IPS DF 6.9 (cell line): ENCODE measurements around the gene CHAD.
A peak's percentile ranks its signal among the peaks of the same experiment; 100 is the strongest.

Experiments used
- DNase-seq: peaks from one replicate; pipeline ENCODE4 v3.0.0-alpha.2; 2013; ENCODE audit warnings: low read depth, low spot score
- H3K27ac ChIP-seq: one replicate; pipeline ENCODE4 v1.5.1; 2013; ENCODE audit warnings: low read length, control low read depth
- H3K27me3 ChIP-seq: 2 replicates; pipeline ENCODE4 v1.6.1; 2013; ENCODE audit warnings: mild to moderate bottlenecking, low read length; ENCODE audit not compliant: control insufficient read depth, insufficient read depth
- H3K36me3 ChIP-seq: 2 replicates; pipeline ENCODE4 v1.6.1; 2013; ENCODE audit warnings: low read length; ENCODE audit not compliant: control insufficient read depth, insufficient read depth
- H3K4me1 ChIP-seq: 2 replicates; pipeline ENCODE4 v1.6.1; 2013; ENCODE audit warnings: low read length; ENCODE audit not compliant: control insufficient read depth, insufficient read depth
- H3K4me3 ChIP-seq: 2 replicates; pipeline ENCODE4 v1.5.1; 2013; ENCODE audit warnings: mild to moderate bottlenecking, low read length
- H3K9me3 ChIP-seq: 2 replicates; pipeline ENCODE4 v1.6.1; 2013; ENCODE audit warnings: low read length, inconsistent platforms; ENCODE audit not compliant: control insufficient read depth, insufficient read depth
- WGBS: extraction: QIAGEN DNeasy Blood & Tissue Kit; methylation state at CpG from one replicate; pipeline ENCODE4 v1.1.7; 2013; ENCODE audit warnings: mixed read lengths, missing lambda C conversion rate; ENCODE audit not compliant: insufficient read length, insufficient coverage; 5-methylcytosine and 5-hydroxymethylcytosine counted together

CHAD gene

DNA sequence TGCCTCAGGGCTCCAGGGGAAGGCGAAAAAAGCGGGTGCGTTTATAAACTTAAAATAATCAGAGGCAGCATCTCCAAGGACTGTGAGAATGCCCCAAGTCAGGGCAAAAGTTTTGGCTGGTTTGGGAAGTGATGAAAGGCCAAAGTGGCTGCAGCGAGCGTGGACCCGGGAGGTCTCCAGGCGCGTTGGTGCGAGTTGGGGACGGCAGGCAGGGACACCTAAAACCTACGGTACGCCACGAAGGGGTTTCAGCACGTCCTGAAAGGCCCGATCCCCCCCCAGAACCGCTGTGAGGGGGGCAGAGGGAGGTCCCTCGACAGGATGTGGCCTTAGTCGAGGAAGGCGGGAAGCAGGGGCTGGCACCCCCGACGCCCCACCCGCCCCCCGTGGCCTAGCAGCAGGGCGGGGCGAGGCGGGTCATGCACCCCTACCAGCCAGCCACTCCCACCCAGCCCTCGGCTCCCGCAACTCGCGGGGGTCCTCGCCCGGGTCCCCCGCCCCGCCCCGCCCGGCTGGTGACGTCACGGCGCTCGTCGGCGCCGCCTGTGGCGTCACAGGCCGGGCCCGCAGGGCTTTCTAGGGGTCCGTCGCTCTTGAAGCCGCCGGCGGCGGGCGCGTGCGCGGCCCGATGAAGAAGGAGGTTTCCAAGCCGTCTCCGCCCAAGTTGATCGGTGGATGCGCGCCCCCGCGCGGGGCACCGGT lies 39.3 kb upstream of the CHAD start, which contains the start of gene MYCBPAP:
Gene MYCBPAP (plus strand): TSS at position 569 of the 702 bp plus-strand sequence. CDS start 236 bp downstream, outside the sequence.
- H3K36me3 ChIP-seq: no peaks in the 10 kb centered on the region
- H3K9me3 ChIP-seq: no peaks in the 10 kb centered on the region
- peak within 1 kb of the TSS; percentile 81 for H3K4me3 ChIP-seq
- H3K27me3 ChIP-seq: no peaks in the 10 kb centered on the region; the same call in 1 of the 2 replicates
- WGBS: no CpG with 5 or more reads among the region's 66 CpGs
- DNase-seq: no peak
- no peak within 1 kb of the TSS for H3K27ac ChIP-seq
- H3K4me1 ChIP-seq: peaks cover 3% of the 10 kb centered on the region

DNA sequence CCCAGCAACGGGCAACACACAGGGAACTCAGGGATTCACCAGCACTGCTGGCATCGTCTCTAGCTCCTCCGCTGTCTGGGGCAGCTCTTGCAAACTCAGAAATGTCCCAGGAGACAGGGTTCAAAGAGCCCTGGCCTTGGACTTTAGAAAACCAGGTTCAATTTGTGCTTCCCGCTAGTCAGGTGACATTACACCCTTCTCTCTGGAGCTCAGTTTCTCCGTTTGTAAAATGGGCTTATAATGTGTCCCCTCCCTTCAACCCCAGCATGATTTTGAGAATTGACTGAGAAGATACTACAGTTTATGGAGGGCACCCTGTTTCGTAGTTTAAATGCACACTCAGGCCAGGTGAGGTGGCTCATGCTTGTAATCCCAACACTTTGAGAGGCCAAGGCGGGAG lies 37.6 kb upstream of the CHAD start:
- H3K36me3 ChIP-seq: no peaks in the 10 kb centered on the region
- H3K27me3 ChIP-seq: no peaks in the 10 kb centered on the region
- H3K9me3 ChIP-seq: no peaks in the 10 kb centered on the region
- no peak overlapping the region for H3K4me3 ChIP-seq
- H3K4me1 ChIP-seq: peaks cover 3% of the 10 kb centered on the region
- DNase-seq: no peak
- WGBS: no CpG with 5 or more reads among the region's 7 CpGs
- no peak overlapping the region for H3K27ac ChIP-seq

DNA sequence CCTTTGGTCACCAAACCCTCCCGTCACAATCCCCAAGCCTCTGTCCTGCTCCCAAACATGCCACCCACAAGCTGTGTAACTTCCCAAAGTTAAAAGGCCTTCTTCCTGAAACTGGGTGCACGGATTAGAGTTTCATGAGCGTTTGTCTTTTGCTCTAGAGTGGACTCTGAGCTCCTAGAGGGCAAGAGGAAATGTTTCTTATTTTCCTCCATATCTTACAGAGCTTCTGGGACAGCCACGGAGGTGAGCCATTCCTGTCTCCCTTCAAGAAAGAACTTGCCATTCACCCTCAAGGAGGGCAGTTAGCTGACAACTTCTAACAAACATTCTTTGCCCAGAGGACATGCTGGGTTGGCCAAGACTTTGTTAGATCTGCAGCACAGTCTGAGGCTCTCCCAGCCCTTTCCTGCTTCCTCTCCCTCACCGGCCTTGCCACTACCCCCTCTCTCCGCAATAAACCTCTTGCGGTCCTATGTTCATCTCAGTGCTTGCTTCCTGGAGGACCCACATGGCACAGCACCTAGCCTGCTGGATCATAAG lies 37.0 kb upstream of the CHAD start:
- Histone ChIP-seq H3K9me3 (no peaks in the 10 kb centered on the region), H3K4me1 (peaks cover 3% of the 10 kb centered on the region), H3K36me3 (no peaks in the 10 kb centered on the region), H3K27me3 (no peaks in the 10 kb centered on the region), H3K27ac (no peak overlapping the region), H3K4me3 (no peak overlapping the region)
- DNase-seq: no peak
- no CpG with 5 or more reads among the region's 7 CpGs for WGBS

DNA sequence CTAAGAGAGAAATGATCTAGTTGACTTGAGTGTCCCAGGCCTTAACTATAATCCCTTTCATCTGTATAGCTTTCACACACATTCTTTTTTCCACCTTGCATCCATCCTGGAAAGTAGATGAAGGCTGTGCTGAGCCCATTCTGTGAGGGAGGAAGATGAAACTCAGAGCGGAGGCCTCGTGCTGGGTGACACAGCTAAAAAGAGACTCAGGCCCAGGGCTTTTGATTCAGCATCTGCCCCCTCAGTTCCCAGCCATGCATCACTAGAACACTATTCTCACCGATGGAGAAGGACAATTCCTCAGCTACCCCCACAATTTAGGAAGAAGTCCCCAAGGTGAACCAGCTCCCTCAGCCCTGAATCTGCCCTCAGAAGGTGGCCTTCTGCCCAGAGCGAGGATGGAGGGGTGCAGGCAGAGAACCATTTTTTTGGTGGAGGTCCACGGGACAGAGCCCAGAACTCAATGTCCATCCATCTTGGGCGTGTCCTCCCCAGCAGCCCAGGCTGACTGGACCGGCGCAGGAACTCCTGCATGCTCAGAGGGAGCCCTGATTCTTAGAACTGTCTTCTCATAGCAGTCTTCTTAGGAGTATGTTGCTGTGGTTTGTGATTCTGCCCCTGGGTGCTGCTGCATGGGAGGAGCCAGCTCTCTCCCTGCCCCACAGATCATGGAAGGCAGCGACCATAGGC lies 33.8 kb upstream of the CHAD start:
- Histone ChIP-seq H3K9me3 (no peaks in the 10 kb centered on the region), H3K36me3 (no peaks in the 10 kb centered on the region), H3K27me3 (no peaks in the 10 kb centered on the region), H3K4me1 (no peaks in the 10 kb centered on the region), H3K4me3 (no peak overlapping the region), H3K27ac (no peak overlapping the region)
- WGBS: no CpG with 5 or more reads among the region's 9 CpGs
- DNase-seq: no peak

- Histone ChIP-seq H3K36me3 (no peaks in the 10 kb centered on the region), H3K27ac (no peak overlapping the region), H3K9me3 (no peaks in the 10 kb centered on the region), H3K4me3 (no peak overlapping the region), H3K4me1 (no peaks in the 10 kb centered on the region), H3K27me3 (no peaks in the 10 kb centered on the region)
- no peak for DNase-seq
- WGBS: no CpG with 5 or more reads among the region's 5 CpGs
Observed at GRCh38 chr17:50501054-50501453, 32.4 kb upstream of the CHAD start.

DNA sequence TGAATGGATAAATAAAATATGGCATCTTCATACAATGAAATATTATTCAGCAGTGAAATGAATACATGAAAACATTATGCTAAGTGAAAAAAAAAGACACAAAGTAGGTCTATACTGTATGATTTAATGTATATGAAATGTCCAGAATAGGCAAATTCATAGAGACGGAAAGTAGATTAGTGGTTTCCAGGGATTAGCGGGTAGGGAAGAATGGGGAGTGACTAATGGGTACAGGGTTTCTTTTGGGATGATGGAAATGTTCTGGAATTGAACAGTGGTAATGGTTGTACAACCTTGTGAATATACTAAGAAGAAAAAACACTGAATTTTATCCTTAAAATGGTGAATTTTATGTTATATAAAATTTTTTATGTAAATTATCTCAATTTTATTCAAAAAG lies 31.0 kb upstream of the CHAD start:
- no peak overlapping the region for H3K27ac ChIP-seq
- WGBS: no CpG with 5 or more reads among the region's 2 CpGs
- DNase-seq: no peak
- H3K9me3 ChIP-seq: no peaks in the 10 kb centered on the region
- no peak overlapping the region for H3K4me3 ChIP-seq
- no peaks in the 10 kb centered on the region for H3K27me3 ChIP-seq
- H3K36me3 ChIP-seq: no peaks in the 10 kb centered on the region
- no peaks in the 10 kb centered on the region for H3K4me1 ChIP-seq

- Histone ChIP-seq H3K9me3 (no peaks in the 10 kb centered on the region), H3K27ac (no peak overlapping the region), H3K4me1 (no peaks in the 10 kb centered on the region), H3K4me3 (no peak overlapping the region), H3K27me3 (no peaks in the 10 kb centered on the region), H3K36me3 (no peaks in the 10 kb centered on the region)
- DNase-seq: no peak
Observed at GRCh38 chr17:50499270-50499669, 30.6 kb upstream of the CHAD start.

- no peaks in the 10 kb centered on the region for H3K27me3 ChIP-seq
- H3K36me3 ChIP-seq: no peaks in the 10 kb centered on the region
- no peaks in the 10 kb centered on the region for H3K4me1 ChIP-seq
- no peak for DNase-seq
- no CpG with 5 or more reads among the region's 7 CpGs for WGBS
- H3K9me3 ChIP-seq: no peaks in the 10 kb centered on the region
- no peak overlapping the region for H3K27ac ChIP-seq
- no peak overlapping the region for H3K4me3 ChIP-seq
Observed at GRCh38 chr17:50498021-50498874, 29.6 kb upstream of the CHAD start.

DNA sequence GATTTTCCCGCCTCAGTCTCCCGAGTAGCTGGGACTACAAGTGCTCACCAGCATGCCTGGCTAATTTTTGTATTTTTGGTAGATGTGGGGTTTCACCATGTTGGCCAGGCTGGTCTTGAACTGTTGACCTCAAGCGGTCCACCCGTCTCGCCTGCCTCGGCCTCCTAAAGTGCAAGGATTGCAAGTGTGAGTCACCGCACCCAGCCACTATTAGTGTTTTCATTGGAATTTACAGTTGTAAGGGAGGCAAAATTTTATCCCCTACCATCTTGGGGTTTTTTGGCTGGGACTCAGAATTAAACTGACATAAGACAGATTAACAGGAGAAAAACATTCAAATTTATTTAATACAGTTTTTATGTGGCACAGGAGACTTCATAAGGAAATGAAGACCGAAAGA lies 27.2 kb upstream of the CHAD start:
- no peak for DNase-seq
- WGBS: no CpG with 5 or more reads among the region's 8 CpGs
- Histone ChIP-seq H3K9me3 (no peaks in the 10 kb centered on the region), H3K4me1 (no peaks in the 10 kb centered on the region), H3K4me3 (no peak overlapping the region), H3K36me3 (no peaks in the 10 kb centered on the region), H3K27me3 (no peaks in the 10 kb centered on the region), H3K27ac (no peak overlapping the region)

DNA sequence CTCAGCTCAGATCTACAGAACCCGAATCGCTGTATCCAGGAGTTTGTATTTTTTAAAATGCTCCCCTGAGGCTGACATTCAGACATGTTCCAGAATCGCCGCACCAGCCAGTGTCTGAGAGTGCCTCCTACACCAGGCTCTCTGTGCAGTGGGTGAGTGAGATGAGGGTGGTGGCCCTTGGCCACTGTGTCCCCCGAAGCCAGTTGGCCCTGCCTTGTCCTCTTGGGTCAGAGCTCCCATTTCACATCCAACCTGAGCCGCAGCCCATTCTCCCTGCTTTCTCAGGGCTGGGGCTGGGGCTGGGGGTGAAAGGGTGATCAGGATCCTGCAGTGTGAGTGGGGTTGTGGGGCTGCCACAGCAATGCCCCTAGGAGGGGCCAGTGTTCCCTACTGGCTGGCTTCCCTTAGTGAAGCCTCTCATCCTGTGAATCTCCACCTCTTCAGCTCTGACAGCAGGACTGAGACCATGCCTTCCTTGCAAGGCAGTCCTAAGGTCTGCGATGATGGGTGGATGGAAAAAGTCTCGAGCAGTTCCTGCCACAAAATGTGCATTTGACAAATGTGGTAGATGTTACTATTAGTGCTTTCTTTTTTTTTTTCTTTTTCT lies 26.6 kb upstream of the CHAD start:
- no peaks in the 10 kb centered on the region for H3K36me3 ChIP-seq
- no peak overlapping the region for H3K27ac ChIP-seq
- no CpG with 5 or more reads among the region's 8 CpGs for WGBS
- DNase-seq: no peak
- no peaks in the 10 kb centered on the region for H3K27me3 ChIP-seq
- no peaks in the 10 kb centered on the region for H3K9me3 ChIP-seq
- H3K4me1 ChIP-seq: no peaks in the 10 kb centered on the region
- no peak overlapping the region for H3K4me3 ChIP-seq
